HG03521 (cell line): ENCODE results near the gene TM7SF2.
A peak's percentile ranks its signal among the peaks of the same experiment; 100 is the strongest.

Experiments
- ATAC-seq: cut with Tn5 transposase; IDR thresholded peaks from one replicate; pipeline ENCODE4 v1.9.1; 2021; ENCODE audit warnings: mild to moderate bottlenecking, moderate library complexity; ENCODE audit not compliant: unreplicated experiment

Gene TM7SF2

DNA sequence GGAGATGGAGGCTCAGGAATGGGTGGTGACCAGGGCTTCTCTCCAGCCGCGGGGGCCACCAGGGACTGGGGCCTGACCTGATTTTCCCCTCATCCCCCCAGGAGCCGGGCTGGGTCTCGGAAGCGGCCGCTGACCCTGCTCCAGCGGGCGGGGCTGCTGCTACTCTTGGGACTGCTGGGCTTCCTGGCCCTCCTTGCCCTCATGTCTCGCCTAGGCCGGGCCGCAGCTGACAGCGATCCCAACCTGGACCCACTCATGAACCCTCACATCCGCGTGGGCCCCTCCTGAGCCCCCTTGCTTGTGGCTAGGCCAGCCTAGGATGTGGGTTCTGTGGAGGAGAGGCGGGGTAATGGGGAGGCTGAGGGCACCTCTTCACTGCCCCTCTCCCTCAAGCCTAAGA is 23.8 kb upstream of the TM7SF2 start:
- ATAC-seq, result no peak

GRCh38 chr11:65089621-65090020 is 22.1 kb upstream of the TM7SF2 start:
- ATAC-seq, result no peak

GRCh38 chr11:65090628-65091027 is 21.0 kb upstream of the TM7SF2 start:
- no peak for ATAC-seq

DNA sequence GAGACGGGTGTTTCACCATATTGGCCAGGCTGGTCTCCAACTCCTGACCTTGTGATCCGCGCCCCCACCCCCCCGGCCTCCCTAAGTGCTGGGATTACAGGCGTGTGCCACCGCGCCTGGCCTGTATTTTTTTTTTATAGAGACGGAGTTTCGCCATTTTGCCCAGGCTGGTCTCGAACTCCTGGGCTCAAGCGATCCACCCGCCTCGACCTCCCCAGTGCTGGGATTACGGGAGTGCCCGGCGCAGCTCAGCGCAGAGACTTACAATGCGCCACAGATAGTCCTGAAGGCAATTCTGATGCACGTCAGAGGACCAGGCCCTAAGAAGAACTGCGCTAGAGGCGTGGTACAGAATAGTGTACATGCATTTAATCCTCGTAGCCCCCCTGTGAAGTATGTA is 16.2 kb upstream of the TM7SF2 start:
- no peak for ATAC-seq

- ATAC-seq, result peak; percentile 70
Observed at GRCh38 chr11:65095974-65096806, 15.5 kb upstream of the TM7SF2 start, which contains the start of gene VPS51. VPS51 (plus strand) TSS chr11:65096214; CDS start chr11:65096251, 37 bp downstream.

DNA sequence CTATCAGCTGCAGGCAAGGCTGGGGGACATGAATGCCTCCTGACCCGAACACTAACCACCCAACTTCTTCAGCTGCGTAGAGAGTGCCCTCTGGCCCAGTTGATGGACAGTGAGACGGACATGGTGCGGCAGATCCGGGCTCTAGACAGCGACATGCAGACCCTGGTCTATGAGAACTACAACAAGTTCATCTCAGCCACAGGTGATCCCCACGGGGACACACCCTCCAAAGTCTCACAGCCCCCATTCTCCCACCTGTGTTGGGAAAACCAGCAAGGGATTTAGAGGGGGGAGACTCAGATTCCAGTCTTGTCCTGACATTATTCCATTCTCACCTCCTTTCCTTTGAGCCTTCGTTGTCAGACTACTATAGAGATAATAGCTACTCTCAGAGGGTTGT is 14.7 kb upstream of the TM7SF2 start:
- ATAC-seq, result no peak

- ATAC-seq, result no peak
Observed at GRCh38 chr11:65100674-65101350, 10.9 kb upstream of the TM7SF2 start.

DNA sequence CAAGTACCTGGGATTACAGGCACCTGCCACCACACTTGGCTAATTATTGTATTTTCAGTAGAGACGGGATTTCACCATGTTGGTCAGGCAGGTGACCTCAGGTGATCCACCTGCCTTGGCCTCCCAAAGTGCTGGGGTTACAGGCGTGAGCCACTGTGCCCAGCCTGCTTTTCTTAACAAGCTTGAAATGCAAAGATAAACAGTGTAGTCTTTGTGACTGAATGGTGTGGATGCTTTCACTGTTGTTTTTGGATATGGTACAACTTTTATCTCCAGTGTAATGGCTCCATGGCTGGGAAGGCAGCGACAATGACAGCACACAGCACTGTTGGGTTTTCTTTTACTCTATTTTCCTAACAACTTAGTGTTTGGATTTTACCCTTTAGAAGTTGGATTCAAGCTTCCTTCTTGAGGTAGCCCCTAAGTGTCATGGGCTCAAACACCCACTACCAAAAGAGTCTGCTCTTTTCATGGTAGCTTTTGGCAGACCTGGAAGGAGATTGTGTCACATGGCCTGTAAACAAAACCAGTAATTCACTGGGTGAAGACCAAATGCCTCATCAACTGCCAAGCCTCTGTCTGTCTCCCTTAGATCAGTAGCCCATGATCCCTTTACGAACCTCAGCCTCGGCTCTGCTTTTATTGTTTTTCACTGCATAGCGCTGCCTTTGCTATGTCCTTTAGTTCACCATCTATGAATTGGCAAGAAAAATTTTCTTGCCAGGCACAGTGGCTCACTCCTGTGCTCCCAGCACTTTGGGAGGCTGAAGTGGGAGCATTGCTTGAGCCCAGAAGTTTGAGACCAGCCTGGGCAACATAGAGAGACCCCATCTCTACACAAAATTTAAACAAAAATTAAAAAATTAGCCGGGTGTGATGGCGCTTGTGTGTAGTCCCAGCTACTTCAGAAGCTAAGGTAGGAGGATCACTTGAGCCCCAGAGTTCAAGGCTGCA is 9.3 kb upstream of the TM7SF2 start:
- ATAC-seq, result no peak

DNA sequence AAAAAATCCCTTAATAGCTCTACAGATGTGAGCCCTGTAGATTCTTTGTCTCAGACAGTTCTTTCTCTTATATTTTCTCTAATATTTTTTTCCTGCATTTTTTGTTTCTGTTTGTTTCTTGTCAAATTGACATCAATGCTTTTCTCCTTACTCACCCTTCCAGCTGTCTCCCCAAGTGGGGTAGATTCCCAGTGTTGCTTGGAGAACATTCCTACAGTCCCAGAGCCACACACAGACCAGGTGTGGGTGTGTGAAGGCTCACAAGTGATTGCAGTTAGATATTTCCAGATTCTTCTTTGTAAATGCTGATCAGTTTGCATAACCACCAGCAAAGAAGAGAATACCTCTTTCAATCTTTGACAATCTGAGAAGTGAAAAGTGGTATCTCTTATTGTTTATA is 8.2 kb upstream of the TM7SF2 start:
- no peak for ATAC-seq

GRCh38 chr11:65104628-65105027 is 7.0 kb upstream of the TM7SF2 start:
- no peak for ATAC-seq

DNA sequence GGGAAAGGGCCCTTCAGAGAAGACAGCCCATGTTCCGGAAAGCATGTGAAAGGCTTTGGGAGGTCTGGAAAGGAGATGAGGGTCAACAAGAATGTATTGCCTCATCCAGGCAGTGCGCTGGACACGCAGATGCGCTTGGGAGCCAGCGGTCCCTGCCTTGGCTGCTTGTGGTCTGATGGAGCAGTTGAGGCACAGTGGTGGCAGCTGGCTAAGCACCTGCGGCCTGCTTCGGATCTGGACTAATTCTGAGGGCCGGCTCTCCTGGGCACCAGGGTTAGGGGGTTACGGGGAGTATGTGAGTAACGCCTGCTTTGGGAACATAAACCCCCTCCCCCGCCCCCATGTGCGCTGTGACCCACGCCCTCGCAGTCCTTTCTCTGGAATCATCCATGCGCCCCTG is 4.6 kb upstream of the TM7SF2 start:
- ATAC-seq, result no peak

GRCh38 chr11:65107751-65108468 is 3.8 kb upstream of the TM7SF2 start:
- ATAC-seq, result no peak

DNA sequence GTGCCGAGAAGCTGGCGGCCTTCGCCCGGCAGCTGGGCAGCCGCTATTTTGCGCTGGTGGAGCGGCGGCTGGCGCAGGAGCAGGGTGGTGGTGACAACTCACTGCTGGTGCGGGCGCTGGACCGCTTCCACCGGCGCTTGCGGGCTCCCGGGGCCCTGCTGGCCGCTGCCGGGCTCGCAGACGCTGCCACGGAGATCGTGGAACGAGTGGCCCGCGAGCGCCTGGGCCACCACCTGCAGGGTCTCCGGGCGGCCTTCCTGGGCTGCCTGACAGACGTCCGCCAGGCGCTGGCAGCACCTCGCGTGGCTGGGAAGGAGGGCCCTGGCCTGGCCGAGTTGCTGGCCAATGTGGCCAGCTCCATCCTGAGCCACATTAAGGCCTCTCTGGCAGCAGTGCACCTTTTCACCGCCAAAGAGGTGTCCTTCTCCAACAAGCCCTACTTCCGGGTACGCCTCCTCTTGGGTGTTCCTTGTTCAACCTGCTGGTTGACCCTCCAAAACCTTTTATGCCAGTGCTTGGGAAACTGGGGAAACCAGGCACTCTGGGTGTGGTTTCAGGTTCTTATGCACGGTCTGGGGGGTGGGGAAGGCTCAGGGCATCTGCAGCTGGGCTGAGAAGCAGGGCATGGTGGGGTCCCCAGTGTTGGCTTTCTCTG is 3.1 kb upstream of the TM7SF2 start:
- no peak for ATAC-seq

GRCh38 chr11:65109231-65110198 is 2.2 kb upstream of the TM7SF2 start:
- no peak for ATAC-seq

DNA sequence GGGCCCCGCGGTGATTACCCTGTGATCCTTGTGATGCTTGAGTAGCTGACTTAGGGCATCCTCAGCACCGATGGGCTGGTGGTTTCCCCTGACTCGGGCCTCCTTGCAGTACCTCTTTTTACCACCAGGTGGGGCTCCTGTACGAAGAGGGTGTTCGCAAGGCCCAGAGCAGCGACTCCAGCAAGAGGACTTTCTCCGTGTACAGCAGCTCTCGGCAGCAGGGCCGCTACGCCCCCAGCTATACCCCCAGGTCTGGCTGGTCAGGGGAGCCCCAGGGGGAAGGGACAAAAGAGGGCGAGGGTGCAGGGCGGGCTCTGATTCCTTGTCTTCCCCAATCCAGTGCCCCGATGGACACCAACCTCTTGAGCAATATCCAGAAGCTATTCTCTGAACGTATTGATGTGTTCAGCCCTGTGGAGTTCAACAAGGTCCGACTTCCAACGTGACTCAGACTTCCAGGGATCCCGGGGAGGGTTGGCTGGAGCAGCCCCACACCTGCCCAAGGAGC is 1.3 kb upstream of the TM7SF2 start:
- ATAC-seq, result no peak

GRCh38 chr11:65111159-65111743 is 421 bp upstream of the TM7SF2 start:
- ATAC-seq, result no peak

- ATAC-seq, result no peak
Observed at GRCh38 chr11:65112546-65113360, 1.1 kb downstream of the TM7SF2 start.
